Measurements from ENCODE around the gene HORMAD2.

Gene HORMAD2

DNA sequence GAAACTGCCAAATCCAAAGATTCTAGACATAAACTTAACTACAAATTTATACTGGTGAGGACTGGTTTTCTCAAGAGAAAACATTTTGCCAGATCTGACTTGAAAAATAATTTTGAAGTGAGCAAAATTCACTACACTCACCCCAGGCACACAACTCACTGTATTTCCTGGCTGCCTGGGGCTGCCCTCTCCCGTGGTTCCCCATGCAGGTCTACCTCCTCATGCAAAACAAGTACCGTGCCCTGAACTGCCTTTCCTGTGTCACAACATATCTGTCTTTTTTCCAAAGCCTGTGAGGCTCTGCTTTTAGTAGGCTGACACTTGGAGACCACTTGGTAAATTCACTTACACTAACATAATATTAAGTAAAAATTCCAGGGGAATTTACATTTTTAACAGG, 89.9 kb downstream of the HORMAD2 start:
- DNase-seq = no peak

- no peak for DNase-seq
Measured at GRCh38 chr22:30171008-30171407, 90.7 kb downstream of the HORMAD2 start.

- no peak for DNase-seq
Measured at GRCh38 chr22:30175690-30176288, 95.5 kb downstream of the HORMAD2 start.

GRCh38 chr22:30176431-30176830, 96.2 kb downstream of the HORMAD2 start:
- DNase-seq = no peak

- no peak for DNase-seq
Measured at GRCh38 chr22:30178181-30179126, 98.2 kb downstream of the HORMAD2 start.

GRCh38 chr22:30180616-30181015, 100.4 kb downstream of the HORMAD2 start:
- no peak for DNase-seq

GRCh38 chr22:30181459-30182349, 101.4 kb downstream of the HORMAD2 start:
- no peak for DNase-seq

GRCh38 chr22:30182350-30182745, 102.1 kb downstream of the HORMAD2 start:
- DNase-seq = no peak

DNA sequence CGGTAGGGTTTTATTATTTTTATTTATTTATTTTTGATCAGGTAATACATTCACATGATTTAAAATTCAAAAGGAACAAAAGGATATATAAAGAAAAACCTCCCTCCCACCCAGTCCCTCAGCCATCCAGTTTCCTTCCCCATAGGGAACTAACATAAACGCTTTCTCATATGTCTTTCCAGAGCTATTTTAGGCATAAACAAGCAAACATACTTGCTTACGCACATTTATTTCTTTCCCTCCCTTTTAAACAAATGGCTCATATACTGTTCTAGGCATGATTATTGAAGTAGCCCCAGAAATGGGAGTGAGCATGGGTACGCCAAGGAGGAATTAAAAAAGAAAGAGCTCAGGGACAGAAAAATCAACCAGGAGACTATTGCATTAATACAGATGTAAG, 102.6 kb downstream of the HORMAD2 start:
- DNase-seq = no peak

- no peak for DNase-seq
Measured at GRCh38 chr22:30183271-30183670, 103.0 kb downstream of the HORMAD2 start.

DNA sequence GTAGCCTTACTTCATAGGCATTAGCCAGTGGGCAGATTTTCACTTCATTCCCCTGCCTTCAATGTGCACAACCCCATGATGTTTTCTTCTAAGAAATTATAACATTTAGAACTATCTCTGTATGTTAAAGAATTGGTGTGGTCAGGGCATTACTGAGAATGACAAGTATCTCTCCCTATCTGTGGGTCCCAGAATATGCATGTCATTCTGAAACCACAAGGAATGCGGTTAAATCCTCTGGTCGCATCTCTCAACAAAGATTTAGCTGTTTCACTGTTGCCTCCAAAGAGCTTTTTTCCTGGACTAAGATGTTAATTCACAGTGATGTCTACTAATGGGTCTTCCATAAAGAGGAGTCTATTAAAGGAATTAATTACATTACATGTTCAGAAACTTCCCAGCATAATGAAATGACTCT, 103.6 kb downstream of the HORMAD2 start:
- no peak for DNase-seq

GRCh38 chr22:30185129-30185528, 104.9 kb downstream of the HORMAD2 start:
- no peak for DNase-seq

DNA sequence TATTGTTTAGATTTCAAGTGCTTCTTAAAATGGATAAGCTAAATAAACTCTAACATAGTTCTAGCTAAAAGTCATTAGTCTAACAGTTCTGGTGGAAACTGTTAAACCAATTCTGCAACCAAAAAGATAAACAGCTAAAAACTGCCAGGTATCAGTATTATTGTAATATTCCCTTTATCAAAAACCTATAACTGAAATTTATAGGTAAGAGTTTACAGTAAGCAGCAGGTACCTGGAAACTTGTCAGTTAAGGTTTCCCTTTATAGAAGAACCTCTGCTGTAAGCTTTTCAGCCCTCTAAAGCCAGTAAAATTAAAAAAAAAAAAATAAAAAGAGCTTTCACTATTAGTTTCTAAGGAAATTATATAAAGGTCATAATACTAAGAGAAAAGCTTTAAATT, 105.3 kb downstream of the HORMAD2 start:
- no peak for DNase-seq

GRCh38 chr22:30186041-30186440, 105.8 kb downstream of the HORMAD2 start:
- peak; percentile 69 for DNase-seq

DNA sequence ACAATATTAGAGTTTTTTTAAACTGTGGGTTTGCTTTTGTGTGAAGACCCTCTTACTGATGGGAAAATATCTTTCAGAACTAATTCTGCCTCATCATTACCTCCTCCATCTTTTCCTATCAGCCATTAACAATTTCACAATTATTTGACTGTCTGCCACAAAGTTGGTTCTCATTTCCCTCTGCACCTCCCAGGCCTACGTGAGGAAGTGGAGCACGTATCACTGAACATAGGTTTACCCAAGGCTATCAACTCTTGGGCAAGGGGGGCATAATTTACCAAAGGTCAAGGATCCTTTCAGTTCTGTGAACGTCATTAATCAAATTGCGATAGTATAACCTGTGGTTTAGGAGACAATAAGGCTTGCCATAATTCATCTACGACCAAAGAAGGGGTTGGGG, 106.2 kb downstream of the HORMAD2 start:
- DNase-seq = no peak

- DNase-seq = no peak
Measured at GRCh38 chr22:30187094-30187493, 106.8 kb downstream of the HORMAD2 start.

GRCh38 chr22:30187529-30188407, 107.5 kb downstream of the HORMAD2 start:
- no peak for DNase-seq

GRCh38 chr22:30188911-30189310, 108.6 kb downstream of the HORMAD2 start:
- no peak for DNase-seq

- DNase-seq = no peak
Measured at GRCh38 chr22:30190574-30190973, 110.3 kb downstream of the HORMAD2 start.

DNA sequence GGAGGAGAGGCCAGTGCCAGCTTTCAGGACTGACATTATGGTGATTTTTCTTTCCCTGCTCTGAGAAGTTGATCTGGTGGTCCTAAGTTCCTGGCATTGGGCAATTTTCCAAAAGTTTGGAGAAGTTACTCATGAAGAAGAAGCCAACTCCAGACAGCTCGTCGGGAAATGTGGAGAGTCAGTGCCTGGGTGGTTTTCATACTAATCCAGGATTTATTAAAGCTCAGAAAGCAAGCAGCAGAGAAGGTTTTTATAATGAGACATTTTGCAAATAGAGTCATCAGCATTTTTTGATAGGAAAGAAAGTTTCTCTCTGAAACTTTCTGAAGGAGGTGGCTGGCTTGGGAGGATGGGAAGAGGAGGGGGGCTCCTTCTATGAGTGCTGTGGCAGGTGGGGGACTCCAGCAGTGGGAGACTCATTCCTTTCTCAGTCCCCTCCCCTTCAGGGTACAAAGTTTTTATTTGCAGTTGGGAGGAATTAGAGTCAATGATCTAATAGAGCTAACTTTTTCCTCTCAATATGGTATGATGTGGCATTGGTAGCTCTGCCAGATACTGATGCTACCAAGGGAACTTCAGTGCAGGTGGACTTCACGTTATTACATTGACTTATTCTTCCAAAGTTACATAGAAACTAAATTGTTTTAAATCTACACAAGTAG, 110.9 kb downstream of the HORMAD2 start:
- no peak for DNase-seq

- DNase-seq = no peak
Measured at GRCh38 chr22:30192427-30192826, 112.2 kb downstream of the HORMAD2 start.
